HG02642 (cell line): ENCODE data around the gene COA7.
"Not testable (repeated sequence)": the region's sequence is repeated elsewhere in the genome, so short reads cannot be mapped to it uniquely, and the experiment has no call there.

Experiments
- ATAC-seq: cut with Tn5 transposase; IDR thresholded peaks from one replicate; pipeline ENCODE4 v1.9.1; 2021; ENCODE audit warnings: mild to moderate bottlenecking; ENCODE audit not compliant: unreplicated experiment, poor library complexity

COA7 gene

DNA sequence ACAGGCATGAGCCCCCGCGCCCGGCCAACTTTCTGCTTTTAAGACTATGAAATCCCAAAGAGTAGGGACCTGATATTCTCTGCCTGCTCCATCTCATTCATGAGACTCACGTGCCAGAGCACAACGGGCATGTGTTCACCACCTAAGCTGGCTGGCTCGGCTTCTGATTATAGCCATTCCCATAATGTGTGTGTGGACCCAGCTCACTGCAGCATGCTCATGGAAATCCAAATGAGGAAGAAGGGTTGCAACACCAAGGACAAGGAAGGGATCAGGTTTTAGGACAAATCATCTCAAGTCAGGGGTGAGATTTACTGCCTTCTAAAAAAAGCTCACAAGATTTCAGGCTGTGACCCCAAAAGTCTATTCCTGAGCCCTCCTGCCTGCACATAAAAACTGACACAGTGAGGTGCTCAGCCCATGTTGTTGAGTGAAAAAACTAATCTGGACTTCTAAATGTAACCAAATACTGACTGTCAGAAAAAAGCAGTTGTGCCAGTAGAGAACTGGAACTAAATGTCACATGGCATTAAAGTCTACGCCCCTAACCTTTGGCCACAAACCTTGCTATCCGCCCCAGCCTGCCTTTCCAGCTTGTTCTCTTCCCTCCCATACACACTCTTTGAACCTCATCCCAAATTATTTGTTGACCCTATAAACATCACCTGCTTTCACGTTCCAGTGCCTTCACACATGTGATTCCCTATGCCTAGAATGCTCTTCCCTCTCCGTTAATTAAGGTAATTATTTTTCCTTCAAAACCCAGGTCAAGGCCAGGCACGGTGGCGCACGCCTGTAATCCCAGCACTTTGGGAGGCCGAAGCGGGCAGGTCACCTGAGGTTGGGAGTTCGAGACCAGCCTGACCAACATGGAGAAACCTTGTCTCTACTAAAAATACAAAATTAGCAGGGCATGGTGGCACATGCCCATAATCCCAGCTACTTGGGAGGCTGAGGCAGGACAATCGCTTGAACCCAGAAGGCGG lies 9.1 kb upstream of the COA7 start:
- ATAC-seq: no peak

DNA sequence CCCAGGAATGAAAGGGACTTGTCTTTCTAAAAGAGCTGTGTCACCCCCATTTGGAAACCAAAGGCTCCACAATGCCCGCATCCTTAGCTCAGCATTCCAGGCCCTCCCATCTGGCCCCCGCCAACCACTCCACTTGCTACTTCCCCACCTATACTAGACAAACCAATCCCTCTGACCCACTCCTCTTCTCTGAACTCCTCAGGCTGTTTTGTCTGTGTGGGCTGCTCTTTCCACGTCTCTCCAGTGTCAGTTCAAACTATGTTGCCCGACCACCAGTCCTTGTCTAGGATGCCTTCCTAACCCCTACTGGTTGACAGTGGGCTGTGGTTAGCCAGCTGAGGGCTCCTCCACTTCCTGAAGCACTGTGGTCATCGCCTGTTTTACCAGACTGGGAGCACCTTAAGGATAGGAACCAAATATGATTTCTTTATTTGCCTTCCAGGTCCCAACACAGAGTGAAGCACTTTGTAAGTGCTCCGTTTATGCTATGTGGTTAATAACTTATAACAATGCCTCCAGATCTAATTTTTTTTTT lies 8.1 kb upstream of the COA7 start:
- ATAC-seq: no peak

DNA sequence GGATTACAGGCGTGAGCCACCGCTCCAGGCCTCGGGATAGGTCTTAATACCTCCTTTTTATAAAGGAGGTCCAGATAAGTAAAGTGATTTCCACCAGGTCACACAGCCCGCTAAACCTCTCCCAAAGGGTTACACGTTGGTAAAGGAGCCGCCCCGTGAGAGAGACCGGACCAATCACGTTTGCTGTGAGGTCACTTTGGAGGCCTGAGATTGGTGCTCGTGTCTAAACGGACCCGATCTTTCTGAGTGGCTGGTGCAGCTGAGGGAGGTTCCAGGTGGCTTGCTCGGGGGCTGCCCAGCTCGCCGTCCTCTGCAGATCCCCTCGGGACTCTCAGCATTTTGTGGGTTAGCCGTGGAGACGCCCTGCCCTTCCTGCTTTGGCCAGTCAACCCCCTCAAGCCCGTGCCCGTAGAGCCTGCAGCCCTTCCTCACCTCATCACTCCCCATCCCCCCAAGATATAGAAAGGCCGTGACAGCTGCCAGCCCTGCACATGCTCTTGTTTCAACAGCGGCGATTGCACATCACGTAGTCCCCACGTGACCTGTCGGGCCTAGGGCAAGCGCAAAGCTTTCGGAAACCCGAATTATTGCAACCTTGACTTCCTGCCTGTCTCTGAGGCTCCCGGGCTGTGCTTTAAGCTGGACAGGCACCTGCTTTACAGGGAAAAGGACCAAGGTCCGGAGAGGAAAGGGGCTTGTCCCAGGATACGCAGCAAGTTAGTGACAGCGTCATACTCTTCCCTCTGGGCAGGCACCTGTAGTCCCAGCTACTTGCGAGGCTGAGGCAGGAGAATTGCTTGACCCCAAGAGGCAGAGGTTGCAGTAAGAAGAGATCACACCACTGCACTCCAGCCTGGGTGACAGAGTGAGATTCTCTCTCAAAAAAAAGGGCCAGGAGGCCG lies 5.0 kb upstream of the COA7 start:
- peak; percentile 91 for ATAC-seq

DNA sequence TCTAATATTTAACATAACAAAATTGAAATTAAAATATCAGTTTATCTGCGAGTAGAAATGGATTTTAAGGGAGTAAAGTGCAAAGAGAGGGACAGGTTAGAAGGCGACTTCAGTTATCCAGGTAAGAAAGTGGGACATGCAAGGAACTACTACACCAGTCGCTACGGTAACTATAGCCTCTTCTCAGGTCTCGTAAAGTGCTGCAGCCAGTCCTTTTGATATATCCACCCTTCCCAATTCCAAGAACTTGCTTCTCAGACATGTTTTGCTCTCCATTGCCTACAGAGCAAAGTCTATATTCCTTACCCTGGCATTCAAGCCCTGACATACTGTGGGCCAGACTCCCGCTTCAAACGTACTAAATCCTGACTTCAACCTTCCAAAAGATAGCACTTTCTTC lies 2.5 kb downstream of the COA7 start:
- ATAC-seq: no peak

DNA sequence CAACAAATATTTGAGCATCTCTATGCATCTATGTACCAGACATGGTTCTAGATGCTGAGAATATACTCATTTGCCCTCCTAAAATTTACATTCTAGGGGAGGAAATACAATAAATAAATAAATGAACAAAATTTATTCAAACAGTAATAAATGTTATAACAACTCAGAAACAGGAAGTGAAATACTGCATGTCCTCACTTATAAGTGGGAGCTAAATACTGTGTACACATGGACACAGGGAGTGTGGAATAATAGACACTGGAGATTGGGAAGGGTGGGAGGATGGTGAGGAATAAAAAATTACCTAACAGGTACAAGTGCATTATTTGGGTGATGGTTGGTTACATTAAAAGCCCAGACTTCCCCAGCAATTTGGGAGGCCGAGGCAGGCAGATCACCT lies 4.3 kb downstream of the COA7 start:
- ATAC-seq: no peak

DNA sequence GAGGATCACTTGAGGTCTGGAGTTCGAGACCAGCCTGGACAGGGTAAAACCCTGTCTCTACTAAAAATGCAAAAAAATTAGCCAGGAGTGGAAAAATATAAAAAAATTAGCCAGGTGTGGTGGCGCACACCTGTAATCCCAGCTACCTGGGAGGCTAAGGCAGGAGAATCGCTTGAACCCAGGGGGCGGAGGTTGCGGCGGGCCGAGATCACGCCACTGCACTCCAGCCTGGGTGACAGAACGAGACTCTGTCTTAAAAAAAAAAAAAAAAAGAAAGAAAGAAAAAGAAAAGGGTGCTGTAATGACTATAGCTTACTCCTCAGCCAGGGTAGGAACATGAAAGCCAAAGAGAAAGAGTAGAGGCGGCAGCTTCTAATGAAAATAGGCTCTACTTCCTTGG lies 4.8 kb downstream of the COA7 start:
- ATAC-seq: not testable (repeated sequence)

DNA sequence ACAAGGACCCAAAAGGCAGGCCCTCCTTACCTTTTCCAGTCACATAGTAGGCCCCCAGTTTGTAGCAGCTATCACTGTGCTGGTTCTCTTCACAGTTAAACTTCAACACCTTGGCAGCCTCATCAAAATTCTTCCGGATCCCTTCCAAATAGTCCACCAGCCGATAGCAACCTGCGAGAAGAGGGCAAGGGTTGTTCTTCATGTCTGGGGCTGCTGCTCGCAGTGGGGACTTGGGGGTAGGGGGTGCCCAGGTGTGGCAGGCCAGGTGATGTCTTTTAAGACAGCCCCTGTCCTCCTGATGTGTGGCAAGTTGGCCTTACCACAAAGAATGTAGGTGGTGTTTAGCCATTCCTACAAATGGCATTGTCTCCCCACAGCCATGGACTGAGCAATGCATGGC lies 5.5 kb downstream of the COA7 start:
- ATAC-seq: no peak

DNA sequence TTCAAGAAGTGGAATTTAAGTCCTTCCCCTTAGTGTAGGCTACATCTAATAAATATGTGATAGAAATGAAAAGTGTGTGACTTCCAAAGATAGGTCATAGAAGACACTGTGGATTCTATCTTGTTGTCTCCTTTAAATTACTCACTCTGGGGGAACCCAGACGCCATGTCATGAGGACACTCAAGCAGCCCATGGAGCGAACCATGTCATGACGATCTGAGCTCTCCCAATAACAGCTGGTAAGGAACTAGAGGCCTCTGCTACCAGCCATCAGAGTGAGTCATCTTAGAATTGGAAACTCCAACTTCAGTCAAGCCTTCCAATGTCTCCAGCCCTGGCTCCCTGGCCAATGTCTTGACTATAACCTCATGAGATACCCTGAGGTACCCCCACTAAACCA lies 6.3 kb downstream of the COA7 start:
- ATAC-seq: no peak

DNA sequence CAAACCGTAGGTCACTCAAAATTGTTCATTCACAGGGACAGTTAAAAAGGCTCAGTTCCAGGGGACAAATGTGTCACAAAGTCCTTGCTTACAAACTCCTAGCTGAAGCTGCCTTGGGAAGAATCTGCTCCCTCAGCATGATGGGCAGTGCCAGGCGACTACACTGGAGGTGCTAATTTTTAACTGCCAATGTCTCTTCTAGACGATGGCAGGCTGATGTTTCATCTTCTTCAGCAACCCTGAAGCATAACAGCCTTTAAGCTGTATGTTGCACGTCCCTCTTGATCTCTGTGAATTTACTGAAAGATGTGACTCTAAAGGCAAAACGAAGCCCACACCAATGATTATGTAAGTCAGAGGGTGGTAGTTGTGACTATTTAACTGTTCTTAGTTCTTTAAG lies 11.3 kb downstream of the COA7 start:
- ATAC-seq: no peak

DNA sequence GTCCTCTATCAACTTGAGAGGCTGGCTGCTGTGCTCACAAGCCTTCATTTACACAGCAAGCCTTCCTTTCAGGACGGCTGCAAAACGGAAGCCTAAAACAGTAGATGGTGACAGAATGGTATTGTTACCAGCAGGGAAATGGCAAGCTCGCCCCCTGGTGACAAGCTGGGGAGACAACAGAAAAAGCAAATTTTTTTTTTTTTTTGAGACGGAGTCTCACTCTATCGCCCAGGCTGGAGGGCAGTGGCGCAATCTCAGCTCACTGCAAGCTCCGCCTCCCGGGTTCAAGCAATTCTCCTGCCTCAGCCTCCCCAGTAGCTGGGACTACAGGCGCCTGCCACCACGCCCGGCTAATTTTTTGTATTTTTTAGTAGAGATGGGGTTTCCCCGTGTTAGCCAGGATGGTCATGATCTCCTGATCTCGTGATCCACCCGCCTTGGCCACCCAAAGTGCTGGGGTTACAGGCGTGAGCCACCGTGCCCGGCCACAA lies 11.8 kb downstream of the COA7 start:
- peak; percentile 71 for ATAC-seq

DNA sequence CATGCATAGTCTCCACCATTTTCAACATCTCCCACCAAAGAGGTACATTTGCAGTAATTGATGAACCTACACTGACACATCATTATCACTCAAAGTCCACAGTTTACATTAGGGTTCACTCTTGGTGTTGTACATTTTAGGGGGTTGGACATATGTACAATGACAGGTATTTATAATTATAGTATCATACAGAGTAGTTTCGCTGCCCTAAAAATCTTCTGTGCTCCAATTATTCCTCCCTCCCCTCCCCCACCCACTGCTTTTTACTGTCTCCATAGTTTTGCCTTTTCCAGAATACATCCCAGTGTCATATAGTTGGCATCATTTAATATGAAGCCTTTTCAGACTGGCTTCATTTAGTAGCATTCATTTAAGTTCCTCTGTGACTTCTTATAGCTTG lies 13.6 kb downstream of the COA7 start:
- ATAC-seq: no peak

DNA sequence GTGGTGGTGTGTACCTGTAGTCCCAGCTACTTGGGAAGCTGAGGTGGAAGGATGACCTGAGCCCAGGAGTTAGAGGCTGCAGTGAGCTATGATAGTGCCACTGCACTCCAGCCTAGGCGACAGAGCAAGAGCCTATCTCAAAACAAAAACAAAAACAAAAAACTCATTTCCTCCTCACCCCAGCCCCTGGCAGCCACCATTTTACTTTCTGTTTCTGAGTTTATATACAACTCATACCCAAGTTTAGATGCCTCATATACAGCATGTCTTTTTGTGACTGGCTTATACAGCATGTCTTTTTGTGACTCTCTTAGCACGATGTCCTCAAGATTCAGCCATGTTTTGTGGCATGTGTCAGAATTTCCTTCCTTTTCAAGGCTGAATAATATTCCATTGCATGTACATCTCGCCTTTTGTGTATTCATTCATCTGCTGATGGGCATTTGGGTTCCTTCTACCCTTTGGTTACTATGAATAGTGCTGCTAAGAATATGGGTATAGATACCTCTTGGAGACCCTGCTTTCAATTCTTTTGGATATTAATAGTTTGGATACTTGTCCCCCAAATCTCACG lies 14.7 kb downstream of the COA7 start:
- no peak for ATAC-seq

DNA sequence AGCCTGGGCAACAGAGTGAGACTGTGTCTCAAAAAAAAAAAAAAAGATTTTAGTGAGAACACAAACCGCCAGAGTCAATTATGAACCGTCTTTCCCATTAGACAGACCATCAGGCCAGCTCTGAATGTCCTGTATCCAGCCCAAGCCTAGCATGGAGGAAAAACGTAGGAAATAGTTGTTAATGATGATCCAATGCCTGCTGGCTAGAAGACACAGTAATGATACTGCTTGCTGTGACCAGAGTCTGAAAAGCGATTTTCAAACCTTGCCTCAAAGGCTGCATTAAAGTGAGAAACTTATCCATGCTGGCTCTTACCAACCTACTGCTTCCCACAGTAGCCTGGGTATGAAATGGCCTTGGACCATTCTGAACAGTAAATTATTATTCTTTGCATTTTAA lies 17.0 kb downstream of the COA7 start:
- ATAC-seq: no peak

DNA sequence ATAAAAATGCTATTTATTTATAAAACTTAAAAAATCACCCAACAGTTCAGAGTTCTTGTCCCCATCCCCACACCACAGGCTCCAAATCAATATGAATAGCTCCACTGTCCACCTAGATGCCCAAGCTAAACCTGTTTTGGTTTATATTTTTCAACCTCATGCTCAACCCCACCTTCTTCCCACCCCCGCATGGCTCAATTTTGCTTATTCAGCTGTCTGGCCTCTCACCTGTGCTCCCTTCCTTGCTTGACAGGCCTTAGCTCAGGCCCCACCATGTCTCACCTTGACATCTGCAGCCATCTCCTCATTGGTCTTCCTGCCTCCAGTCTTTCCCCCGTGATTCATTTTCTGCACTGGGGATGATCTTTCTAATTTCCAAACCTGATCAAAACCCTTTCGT lies 17.8 kb downstream of the COA7 start:
- ATAC-seq: no peak

DNA sequence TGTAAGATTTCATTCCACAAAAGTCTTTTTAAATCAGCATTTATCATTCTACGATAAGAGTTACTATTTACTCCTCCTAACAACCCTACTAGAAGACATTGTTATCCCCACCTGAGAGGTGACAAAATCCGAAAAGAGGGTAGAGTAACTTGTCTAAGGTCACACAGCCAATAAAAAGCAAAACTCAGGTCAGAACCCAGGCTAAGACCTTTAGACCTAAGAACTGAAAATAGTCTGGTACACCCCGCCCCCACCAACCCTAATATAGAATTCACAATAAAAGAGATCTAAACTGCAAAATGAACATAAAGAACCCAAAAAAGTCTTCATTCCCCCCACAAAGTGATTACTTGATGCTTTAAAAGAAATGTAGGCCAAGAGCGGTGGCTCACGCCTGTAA lies 18.6 kb downstream of the COA7 start:
- ATAC-seq: no peak

DNA sequence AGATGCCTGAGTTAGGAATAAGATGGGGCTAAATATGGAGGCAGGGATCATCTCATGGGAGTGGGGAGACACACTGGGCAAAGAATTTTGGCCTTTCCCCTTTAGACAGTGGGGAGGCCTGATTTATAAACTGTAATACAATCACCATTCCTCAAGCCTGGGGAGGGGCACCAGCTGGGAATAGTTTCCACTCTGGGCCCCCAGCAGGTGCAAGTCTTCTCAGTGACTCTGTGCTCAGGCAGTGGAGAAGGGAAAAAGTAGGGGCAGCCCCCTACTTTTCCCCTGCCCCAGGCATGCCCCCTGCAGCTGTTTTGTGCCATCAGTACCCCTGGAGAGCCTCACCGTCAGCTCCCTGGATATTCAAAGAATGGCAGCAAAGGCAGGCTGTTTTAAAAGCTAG lies 19.1 kb downstream of the COA7 start:
- ATAC-seq: no peak

DNA sequence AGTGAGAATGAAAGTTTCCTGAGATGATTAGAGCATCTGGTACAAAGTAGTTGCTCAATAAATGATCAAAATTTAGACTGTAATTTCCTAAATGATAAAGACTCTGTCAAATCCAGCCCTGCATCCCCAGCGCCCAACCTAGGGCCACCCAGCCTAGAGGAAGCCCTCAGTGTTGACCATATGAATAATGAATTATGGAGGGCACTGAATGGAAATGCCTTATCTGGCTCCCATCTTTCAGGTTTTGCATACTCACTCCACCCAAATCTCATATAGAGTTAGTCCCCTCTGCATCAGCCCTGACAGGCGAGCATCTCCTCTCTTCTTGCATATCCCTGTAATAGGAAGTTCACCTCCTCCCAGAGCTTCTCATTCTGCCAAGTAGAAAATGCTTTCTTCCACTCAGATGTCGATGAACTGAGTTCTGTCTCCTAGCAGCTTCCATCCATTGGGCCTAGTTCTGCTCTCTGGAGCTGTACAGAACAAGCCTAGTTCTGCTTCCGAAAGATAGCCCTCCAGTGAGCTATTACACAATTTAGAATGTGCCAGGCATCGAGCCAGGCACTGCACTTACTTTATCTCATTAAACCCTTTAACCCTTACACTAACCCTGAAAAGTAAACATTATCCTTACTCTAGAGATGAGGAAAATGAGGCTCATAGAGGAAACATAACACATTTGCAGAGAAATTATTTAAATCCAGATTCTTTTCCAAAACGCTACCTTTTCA lies 20.9 kb downstream of the COA7 start:
- no peak for ATAC-seq

DNA sequence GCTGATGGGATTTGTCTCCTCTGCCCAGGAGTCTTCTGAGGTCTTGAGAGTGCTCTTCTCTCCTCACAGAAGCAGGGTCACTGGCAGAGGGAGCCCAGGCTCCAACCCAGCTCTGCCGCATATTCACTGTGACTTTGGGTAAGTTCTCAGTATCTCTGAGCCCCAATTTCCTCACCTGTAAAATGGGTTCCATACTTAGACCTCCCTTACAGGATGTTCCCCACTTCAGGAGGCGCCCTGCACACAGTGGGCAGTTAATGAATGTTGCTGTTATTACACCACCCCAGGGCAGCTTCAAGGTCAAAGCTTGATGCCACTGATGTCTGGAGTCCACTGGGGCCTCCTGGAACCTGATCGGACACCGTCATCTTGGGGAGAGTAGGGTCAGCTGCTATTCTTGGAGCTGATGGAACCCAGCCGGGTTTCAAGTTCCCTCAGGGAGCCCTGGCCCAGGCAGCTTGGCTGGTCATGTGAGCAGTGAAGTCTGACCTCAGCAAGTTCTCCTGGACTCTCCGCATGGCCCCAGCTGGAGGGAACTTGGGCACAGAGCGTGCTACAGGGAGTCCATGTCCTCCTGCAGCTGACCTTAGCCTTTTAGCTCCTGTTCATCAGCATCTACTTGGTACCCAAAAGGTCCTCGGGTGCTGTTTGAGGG lies 21.8 kb downstream of the COA7 start:
- ATAC-seq: no peak
